HG03342 (cell line): Measurements from ENCODE around the gene BAD.
A peak's percentile ranks its signal among the peaks of the same experiment; 100 is the strongest.

Source experiments
- ATAC-seq: cut with Tn5 transposase; IDR thresholded peaks from one replicate; pipeline ENCODE4 v1.9.1; 2021; ENCODE audit warnings: mild to moderate bottlenecking, moderate library complexity; ENCODE audit not compliant: unreplicated experiment

BAD gene

DNA sequence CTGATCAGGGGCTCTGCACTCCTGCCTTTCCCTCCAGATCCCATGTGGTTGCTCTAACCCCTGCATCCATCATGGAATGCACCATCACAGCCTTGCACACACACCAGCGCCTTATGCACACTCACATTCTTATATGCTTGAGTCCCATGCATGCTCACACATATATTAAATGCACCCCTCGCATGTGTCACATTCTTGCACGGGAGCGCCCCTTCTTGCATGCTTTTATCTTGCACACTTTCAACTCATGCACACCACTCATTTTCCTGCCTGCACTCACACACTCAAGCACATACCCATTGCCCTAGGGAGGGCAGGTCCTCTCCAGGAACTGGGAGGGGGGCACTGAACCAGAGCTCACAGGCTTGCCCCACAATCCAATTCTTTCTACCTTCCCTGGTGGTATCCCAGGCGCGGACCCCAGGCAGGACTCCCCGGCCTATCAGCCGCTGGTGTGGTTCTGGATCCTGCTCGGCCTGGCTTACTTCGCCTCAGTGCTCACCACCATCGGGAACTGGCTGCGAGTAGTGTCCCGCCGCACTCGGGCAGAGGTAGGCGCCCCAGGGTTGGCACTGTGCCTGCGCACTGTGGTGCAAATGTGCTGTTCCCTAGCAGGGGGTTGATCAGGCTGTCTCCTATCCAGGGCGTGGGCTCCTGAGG is 13.4 kb upstream of the BAD start:
- ATAC-seq = no peak

DNA sequence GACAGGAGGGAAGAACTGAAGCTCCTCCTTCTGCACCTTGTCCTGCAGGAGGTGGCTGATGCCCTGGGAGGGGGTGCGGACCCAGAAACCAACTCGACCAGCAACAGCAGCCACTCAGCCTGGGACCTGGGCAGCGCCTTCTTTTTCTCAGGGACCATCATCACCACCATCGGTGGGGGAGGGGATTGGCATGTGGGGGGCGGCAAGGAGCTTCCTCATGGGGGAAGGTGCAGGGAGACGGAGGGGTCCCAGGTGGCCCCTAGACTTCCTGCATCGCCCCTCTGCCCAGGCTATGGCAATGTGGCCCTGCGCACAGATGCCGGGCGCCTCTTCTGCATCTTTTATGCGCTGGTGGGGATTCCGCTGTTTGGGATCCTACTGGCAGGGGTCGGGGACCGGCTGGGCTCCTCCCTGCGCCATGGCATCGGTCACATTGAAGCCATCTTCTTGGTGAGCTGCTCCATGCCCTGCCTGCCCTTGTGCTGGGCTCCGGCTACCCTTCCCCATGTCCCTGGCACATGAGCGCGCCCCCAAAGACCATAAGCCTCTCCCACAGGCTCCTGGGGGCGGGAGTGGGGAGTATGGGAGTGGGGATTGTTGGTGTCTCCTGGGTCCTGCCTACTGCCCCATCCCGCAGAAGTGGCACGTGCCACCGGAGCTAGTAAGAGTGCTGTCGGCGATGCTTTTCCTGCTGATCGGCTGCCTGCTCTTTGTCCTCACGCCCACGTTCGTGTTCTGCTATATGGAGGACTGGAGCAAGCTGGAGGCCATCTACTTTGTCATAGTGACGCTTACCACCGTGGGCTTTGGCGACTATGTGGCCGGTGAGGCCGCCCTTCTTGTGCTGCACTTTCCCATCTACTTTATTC is 12.6 kb upstream of the BAD start:
- ATAC-seq = no peak

DNA sequence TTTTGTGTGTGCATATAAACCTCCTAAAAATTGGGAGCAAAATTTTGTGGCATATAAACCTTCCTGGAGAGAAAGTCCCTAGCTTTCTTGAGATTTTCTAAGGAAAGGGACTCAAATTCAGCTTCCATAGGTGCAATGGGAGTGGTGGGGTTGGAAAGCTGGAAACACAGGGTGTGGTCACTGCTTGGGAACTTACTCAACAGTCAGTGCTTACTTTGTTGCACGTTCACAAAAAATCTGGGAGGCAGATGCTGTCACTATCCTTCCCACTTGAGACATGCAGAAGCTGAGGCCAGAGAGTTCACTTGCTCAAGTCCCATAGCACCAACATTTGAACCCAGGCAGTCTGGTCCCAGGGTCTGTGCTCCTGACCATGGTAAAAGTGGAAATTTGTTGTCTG is 11.8 kb upstream of the BAD start:
- ATAC-seq = no peak

- ATAC-seq = no peak
Observed at GRCh38 chr11:64295760-64296159, 11.3 kb upstream of the BAD start.

DNA sequence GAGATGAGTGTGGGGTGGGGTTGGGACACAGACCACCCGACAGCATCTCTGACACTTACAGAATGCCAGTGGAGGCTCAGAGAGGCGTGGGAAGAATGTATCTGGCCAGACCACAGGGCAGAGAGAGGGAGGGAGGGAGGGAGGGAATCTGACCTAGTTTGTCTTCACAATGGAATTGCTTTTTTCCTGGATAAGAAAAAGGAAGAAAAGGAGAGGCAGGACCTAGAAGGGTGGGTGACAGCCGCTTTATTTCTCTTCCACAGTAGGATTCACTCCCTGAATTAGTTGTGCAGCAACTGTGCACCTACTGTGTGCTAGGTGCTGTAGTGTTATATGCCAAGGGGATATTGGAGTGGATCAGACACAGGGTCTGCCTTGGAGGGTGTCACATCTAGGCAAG is 10.3 kb upstream of the BAD start:
- no peak for ATAC-seq

- no peak for ATAC-seq
Observed at GRCh38 chr11:64292460-64293254, 8.2 kb upstream of the BAD start.

DNA sequence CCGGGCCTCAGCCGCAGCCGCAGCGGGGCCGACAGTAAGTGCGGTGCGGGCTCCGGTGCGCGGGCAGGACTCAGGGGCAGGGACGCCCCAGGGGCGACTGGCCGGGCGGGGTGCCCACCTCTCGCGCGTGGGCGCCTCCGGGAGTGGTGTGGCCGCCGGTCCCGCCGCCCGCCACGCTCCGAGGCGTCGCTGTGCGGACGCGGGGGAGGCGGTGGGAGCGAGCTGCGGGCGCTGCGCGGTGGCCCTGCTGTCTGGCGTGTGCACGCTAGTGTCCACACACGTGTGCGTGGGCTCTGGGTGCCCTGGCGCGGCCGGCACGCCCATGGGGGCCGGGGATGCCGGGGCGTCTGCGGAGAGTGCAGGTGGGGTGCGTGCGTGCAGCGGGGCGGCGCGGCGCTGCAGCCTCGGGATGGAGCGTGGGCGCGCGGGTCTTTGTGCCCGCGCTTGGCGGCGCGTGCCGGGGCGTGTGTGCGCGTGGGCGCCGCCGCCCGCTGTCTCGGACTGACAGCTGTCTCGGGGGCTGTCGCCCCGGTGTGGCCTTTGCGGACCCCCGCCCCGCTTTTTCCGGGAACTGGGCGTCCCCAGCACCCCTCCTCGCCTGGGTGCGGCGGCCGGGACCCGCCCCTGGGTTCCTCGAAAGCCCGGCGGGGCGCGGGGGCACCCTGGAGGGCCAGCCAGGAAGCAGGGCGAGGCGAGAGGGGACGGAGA is 7.4 kb upstream of the BAD start:
- no peak for ATAC-seq

DNA sequence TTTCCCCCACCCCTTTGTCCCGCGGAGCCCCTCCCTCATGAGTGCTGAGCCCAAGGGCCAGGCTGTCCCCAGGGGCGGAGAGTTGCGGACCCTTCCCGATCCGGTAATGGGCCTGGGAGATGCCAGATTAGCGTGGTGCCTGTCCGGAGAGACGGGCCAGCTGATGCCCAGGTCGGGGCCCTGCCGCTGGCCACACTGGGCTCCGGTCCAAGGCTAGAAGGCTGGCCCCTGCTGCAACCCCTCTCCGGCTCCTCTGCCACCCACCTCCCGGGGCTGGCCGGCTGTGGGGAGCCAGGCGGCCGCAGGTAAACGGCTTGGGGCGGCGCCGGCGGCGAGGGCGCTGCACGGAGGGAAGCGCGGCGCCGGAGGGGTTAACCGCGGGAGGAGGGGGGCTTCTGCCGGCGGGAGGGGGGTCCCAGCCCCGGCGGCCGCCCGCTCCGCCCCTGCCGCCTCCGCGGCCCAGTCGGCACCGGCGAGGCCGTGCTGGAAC is 6.8 kb upstream of the BAD start, which contains the start of gene KCNK4:
Gene KCNK4 (plus strand): TSS at position 41 of the 490 bp plus-strand sequence. CDS start 1,717 bp downstream, outside the sequence.
- no peak for ATAC-seq

DNA sequence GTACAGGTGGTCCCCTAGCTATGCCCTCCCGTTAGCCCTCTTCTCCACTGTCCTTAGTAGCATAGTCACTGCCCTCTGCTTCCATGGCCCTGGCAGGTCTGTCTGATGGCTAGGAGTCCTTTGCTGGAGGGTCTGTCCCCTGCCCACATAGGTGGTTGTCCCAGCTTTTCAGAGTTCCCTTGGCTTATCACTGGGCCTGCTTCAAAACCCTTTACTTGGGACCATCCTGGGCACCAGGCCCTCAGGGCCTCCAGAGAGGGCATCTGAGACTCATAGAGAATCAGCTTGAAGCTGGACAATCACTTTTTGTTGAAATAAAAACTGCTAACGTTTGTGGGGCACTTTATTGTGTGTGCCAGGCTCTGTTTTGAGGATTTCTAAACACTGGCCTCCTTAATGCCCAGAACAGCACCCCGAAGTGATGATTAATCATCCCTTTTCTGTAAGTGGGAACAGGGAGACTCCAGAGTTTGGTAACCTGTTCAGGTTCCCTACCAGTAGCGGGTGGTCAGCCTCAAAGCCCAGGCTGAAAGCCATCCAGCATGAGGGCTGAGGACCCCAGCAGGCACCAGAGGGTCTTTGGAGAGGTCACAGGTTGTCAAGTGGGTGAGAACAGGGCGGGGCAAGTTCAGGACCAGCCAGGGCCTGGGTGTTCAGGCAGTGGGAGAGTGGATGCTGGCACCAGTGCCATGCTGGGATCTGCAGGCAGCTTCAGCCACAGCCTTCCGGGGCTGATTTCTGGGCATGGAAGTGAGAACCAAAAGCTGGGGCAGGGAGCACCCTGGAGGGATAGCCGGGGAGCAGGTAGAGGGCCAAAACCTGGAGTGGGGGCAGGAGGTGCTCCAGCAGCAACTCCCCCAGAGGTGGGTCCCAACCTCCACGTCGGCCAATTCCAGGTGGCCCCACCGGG is 6.1 kb upstream of the BAD start:
- ATAC-seq = no peak

GRCh38 chr11:64289002-64289564 is 4.6 kb upstream of the BAD start:
- ATAC-seq = no peak

DNA sequence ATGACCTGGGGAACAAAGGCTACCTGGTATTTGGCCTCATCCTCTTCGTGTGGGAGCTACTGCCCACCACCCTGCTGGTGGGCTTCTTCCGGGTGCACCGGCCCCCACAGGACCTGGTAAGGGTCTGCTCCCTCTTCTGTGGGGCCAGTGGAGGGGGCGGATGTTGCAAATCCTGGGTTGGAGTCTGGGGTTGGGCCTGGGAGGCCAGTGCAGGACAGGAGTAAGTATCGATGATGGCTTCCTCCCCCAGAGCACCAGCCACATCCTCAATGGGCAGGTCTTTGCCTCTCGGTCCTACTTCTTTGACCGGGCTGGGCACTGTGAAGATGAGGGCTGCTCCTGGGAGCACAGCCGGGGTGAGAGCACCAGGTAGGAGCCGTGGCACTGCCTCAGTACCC is 3.9 kb upstream of the BAD start:
- ATAC-seq = no peak

DNA sequence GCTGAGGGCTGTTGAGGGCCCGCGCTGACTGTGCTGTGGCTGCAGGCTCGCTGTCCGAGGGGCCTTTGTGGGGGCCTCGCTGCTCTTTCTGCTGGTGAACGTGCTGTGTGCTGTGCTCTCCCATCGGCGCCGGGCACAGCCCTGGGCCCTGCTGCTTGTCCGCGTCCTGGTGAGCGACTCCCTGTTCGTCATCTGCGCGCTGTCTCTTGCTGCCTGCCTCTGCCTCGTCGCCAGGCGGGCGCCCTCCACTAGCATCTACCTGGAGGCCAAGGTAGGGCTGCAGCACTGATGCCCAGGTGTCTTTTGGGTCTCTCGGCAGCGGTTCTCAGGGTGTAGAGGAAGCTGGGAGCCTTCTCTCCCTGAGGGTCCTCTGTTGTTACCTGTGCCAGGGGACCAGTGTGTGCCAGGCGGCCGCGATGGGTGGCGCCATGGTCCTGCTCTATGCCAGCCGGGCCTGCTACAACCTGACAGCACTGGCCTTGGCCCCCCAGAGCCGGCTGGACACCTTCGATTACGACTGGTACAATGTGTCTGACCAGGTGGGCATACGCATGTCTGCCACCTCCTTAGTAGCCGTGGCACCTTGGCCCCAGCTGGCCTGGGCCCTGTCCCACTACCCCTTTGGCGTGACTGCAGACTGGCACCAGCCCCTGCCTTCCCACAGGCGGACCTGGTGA is 3.3 kb upstream of the BAD start:
- no peak for ATAC-seq

- no peak for ATAC-seq
Observed at GRCh38 chr11:64286801-64287159, 2.3 kb upstream of the BAD start.

- no peak for ATAC-seq
Observed at GRCh38 chr11:64285885-64286800, 1.7 kb upstream of the BAD start.

GRCh38 chr11:64284962-64285884 is 758 bp upstream of the BAD start, which contains the start of gene GPR137:
Gene GPR137 (plus strand): TSS chr11:64285848. CDS start chr11:64286525, 677 bp downstream.
- ATAC-seq = peak; percentile 53

DNA sequence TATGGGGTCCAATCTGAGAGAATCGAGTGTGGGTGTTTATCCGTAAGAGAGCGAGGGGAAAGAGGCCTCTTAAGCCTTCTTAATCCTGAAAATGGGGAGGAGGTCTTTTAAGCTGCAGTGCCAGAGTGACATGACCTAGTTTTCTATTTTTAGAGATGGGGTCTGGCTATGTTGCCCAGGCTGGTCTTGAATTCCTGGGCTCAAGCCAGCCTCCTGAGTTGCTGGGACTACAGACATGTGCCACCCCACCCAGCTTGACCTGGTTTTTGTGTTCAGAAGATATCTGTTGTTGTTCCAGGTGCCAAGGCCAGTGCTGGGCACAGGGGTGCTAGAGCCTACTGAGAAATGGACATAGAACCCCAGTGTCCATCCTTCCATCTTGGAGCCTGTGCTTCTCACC is 1.4 kb downstream of the BAD start:
- no peak for ATAC-seq
